ENCODE data around the gene CEP135. TPM values are rescaled to one million over a fixed set of nuclear protein-coding genes. Genes with fewer than 3 reads are reported as not detected.
"Not testable (repeated sequence)": the region's sequence is repeated elsewhere in the genome, so short reads cannot be mapped to it uniquely, and the experiment has no call there.

CEP135 gene
- total and polyA plus RNA-seq, 7 donors = 0.92 to 8.6 (median 4.3) TPM

DNA sequence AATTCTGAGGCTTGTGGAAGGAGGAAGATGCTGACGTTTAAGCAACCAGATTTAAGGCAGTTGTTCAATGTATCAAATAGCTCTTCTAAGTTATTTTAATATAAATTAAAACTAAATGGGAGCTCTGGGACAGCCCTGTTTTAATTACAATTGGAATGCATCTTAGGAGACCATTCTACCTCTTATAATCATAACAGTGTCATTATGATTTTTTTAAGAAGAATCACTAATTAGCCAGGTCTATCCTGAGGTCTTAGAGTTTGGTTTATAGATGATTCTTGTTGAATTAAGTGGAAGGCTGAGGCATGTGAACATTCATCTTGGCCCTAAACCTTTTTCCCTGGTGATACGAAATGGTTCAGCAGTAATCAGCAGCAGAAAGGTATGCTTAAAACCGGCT lies 113.4 kb downstream of the CEP135 start:
- WGBS, 2 donors = 86% methylated on average over 3 of the region's 3 CpGs
- Histone ChIP-seq H3K4me3 (no peak overlapping the region), H3K36me3 (no peaks in the 10 kb centered on the region), H3K9me3 (no peaks in the 10 kb centered on the region), H3K27me3 (no peaks in the 10 kb centered on the region), H3K27ac (no peak overlapping the region), H3K4me1 (no peaks in the 10 kb centered on the region)
- intact Hi-C loops (cut with DNase I) = no loop called here
- TF ChIP-seq, protein P1, sequence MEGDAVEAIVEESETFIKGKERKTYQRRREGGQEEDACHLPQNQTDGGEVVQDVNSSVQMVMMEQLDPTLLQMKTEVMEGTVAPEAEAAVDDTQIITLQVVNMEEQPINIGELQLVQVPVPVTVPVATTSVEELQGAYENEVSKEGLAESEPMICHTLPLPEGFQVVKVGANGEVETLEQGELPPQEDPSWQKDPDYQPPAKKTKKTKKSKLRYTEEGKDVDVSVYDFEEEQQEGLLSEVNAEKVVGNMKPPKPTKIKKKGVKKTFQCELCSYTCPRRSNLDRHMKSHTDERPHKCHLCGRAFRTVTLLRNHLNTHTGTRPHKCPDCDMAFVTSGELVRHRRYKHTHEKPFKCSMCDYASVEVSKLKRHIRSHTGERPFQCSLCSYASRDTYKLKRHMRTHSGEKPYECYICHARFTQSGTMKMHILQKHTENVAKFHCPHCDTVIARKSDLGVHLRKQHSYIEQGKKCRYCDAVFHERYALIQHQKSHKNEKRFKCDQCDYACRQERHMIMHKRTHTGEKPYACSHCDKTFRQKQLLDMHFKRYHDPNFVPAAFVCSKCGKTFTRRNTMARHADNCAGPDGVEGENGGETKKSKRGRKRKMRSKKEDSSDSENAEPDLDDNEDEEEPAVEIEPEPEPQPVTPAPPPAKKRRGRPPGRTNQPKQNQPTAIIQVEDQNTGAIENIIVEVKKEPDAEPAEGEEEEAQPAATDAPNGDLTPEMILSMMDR (IDR thresholded peaks at IDR 0.05) = no peak
- TF ChIP-seq EP300 (IDR thresholded peaks at IDR 0.05) (no peak), POLR2A (IDR thresholded peaks at IDR 0.05) (no peak), POLR2AphosphoS5 (IDR thresholded peaks at IDR 0.05) (no peak)
- DNase-seq = no peak

DNA sequence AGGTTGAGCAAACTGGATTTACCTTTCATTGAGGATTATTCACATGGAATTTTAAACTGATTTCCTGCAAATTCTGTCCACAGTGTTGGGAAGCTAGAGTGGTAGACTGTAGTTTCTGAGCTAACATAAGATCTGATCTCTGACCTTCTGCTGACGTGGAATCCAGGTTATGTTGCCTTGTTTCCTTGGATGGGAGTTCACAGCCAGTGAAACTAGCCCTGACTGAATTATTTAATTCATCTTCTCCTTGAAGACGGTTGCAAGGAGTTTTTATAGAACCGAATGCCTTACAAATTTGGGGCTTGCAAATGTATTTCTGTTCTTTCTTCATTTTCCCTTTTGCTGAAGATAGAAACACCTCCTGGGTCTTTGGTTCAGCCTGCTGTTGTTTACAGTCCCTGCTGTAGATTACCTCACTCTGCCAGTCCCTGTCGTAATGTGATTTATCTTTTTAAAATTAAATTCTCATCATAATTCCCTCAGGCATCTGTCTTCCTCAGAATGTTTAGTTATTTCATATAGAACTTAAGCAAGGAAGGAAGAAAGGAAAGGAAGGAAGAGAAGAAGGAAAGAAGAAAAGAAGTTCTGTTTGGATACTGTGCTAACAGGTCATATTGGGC lies 113.9 kb downstream of the CEP135 start:
- H3K9me3 ChIP-seq = no peaks in the 10 kb centered on the region
- H3K4me3 ChIP-seq = no peak overlapping the region
- H3K4me1 ChIP-seq = no peaks in the 10 kb centered on the region
- intact Hi-C loops (cut with DNase I) = no loop called here
- TF ChIP-seq POLR2AphosphoS5 (IDR thresholded peaks at IDR 0.05) = no peak
- TF ChIP-seq, protein P1 (IDR thresholded peaks at IDR 0.05) = no peak
- no peak overlapping the region for H3K27ac ChIP-seq
- H3K36me3 ChIP-seq = no peaks in the 10 kb centered on the region
- no peaks in the 10 kb centered on the region for H3K27me3 ChIP-seq
- no peak for DNase-seq
- 73 to 74% methylated on average over 4 of the region's 4 CpGs for WGBS, 2 donors

DNA sequence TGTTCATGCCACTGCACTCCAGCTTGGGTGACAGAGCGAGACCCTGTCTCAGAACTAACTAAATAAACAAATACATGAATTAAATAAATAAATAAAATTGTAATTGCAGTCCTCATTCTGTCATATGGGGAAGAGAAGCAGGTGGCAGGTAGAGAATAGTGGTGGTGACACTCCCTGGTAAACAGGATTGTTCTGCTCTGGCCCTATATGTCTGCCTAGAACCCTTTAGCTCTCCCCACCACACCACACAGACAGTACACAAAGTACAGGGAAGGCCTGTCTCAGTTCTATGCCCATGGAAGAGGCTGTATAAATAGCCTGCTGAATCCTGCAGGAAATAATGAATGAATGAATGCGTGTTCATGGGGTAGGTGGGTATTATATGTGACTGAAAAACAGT lies 117.7 kb downstream of the CEP135 start:
- intact Hi-C loops (cut with DNase I) = no loop called here

DNA sequence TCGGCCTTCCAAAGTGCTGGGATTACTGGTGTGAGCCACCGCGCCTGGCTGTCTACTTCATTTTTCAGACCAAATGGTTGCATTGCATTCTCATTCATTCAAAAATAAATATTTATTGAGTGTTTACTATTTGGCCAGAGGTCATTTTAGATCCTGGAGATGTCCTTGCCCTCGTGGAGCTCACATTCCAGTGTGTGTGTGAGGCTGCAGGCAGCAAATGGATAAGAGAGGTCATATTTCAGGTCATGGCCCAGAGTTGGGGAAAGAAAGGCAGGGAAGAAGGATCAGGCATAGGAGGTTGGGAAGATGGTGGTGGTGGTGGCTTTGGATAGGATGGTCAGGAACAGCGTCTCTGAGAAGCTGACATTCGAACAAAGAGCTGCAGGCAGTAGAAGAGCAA lies 119.1 kb downstream of the CEP135 start:
- DNase-seq = no peak
- Histone ChIP-seq H3K36me3 (no peaks in the 10 kb centered on the region), H3K27ac (no peak overlapping the region), H3K27me3 (no peaks in the 10 kb centered on the region), H3K4me3 (no peak overlapping the region), H3K4me1 (no peaks in the 10 kb centered on the region), H3K9me3 (no peaks in the 10 kb centered on the region)
- no peak for TF ChIP-seq POLR2AphosphoS5 (IDR thresholded peaks at IDR 0.05)
- no peak for TF ChIP-seq POLR2A (IDR thresholded peaks at IDR 0.05)
- TF ChIP-seq, protein P1 (IDR thresholded peaks at IDR 0.05) = no peak
- TF ChIP-seq EP300 (IDR thresholded peaks at IDR 0.05) = no peak
- intact Hi-C loops (cut with DNase I) = no loop called here
- WGBS, 2 donors = 91 to 96% methylated on average over 6 of the region's 6 CpGs

More for the DNA sequence above, 117.7 kb downstream of the CEP135 start:
- no peak overlapping the region for H3K27ac ChIP-seq
- no peaks in the 10 kb centered on the region for H3K36me3 ChIP-seq
- H3K4me3 ChIP-seq = no peak overlapping the region
- no peak for DNase-seq
- H3K4me1 ChIP-seq = no peaks in the 10 kb centered on the region
- H3K27me3 ChIP-seq = no peaks in the 10 kb centered on the region
- WGBS, 2 donors = 84 to 91% methylated on average over 2 of the region's 2 CpGs
- H3K9me3 ChIP-seq = no peaks in the 10 kb centered on the region
- TF ChIP-seq POLR2AphosphoS5 (IDR thresholded peaks at IDR 0.05) (no peak), POLR2A (IDR thresholded peaks at IDR 0.05) (no peak), EP300 (IDR thresholded peaks at IDR 0.05) (no peak)
- TF ChIP-seq, protein P1 (IDR thresholded peaks at IDR 0.05) = no peak

DNA sequence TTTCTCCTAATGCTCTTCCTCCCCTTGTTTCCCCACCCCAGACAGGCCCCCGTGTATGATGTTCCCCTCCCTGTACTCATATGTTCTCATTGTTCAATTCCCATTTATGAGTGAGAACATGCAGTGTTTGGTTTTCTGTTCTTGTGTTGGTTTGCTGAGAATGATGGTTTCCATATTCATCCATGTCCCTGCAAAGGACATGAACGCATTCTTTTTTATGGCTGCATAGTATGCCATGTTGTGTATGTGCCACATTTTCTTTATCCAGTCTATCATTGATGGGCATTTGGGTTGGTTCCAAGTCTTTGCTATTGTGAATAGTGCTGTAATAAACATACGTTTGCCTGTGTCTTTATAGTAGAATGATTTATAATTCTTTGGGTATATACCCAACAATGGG lies 124.0 kb downstream of the CEP135 start:
- H3K9me3 ChIP-seq; H3K36me3 ChIP-seq; H3K27ac ChIP-seq; intact Hi-C loops (cut with DNase I); H3K27me3 ChIP-seq; H3K4me3 ChIP-seq; DNase-seq; H3K4me1 ChIP-seq: not testable (repeated sequence)
- 72 to 84% methylated on average over 3 of the region's 3 CpGs for WGBS, 2 donors

Data from sigmoid colon (tissue), 7 donors.